HepG2 (cell line): ENCODE data around the gene NCBP2. TPM values are rescaled to one million over a fixed set of nuclear protein-coding genes. Genes with fewer than 3 reads are reported as not detected.

Experiments
- CHCHD3 ChIP-seq: sonication (generic); formaldehyde crosslinking; IDR thresholded peaks from 2 replicates; pipeline ENCODE4 v1.8.0; 2022; ENCODE audit warnings: mild to moderate bottlenecking, missing genetic modification reagents, moderate library complexity
- DPF2 ChIP-seq: sonication (generic); formaldehyde crosslinking; IDR thresholded peaks from 2 replicates; pipeline ENCODE4 v1.4.0; 2020; ENCODE audit warnings: mild to moderate bottlenecking, low read depth, missing genetic modification reagents, borderline replicate concordance
- ELF3 ChIP-seq: IDR thresholded peaks from 2 replicates; pipeline ENCODE4 v1.6.1; 2016; ENCODE audit warnings: missing genetic modification reagents, missing compliant biosample characterization
- FOXM1 ChIP-seq: sonication (generic); formaldehyde crosslinking; IDR thresholded peaks from 2 replicates; pipeline ENCODE4 v1.5.0; 2020; ENCODE audit warnings: missing genetic modification reagents
- HNRNPLL ChIP-seq: fragments of 200-400 bp; formaldehyde crosslinking; IDR thresholded peaks from 2 replicates; pipeline ENCODE4 v1.6.1; 2017; ENCODE audit warnings: mild to moderate bottlenecking, low read depth, low read length; ENCODE audit not compliant: poor library complexity, severe bottlenecking
- HOXD1 ChIP-seq: sonication (generic); formaldehyde crosslinking; IDR thresholded peaks from 2 replicates; pipeline ENCODE4 v1.5.0; 2020; ENCODE audit warnings: missing genetic modification reagents
- MBD4 ChIP-seq: IDR thresholded peaks from 2 replicates; pipeline ENCODE4 v1.6.1; 2012; ENCODE audit warnings: low read length, inconsistent platforms, borderline replicate concordance
- POLR2AphosphoS5 ChIP-seq: IDR thresholded peaks from 2 replicates; pipeline ENCODE4 v1.6.1; 2012; ENCODE audit warnings: low read depth, low read length
- PRMT3 ChIP-seq: sonication (generic); formaldehyde crosslinking; IDR thresholded peaks from 2 replicates; pipeline ENCODE4 v1.8.1; 2022; ENCODE audit warnings: low read depth, mild to moderate bottlenecking, moderate library complexity, missing genetic modification reagents, borderline replicate concordance
- SP5 ChIP-seq: IDR thresholded peaks from 2 replicates; pipeline ENCODE4 v1.6.1; 2016; ENCODE audit warnings: low read depth, borderline replicate concordance
- SRSF4 ChIP-seq: fragments of 200-400 bp; formaldehyde crosslinking; IDR thresholded peaks from one replicate; pipeline ENCODE4 v1.6.1; 2018; ENCODE audit warnings: mild to moderate bottlenecking, low read depth, low read length, moderate library complexity; ENCODE audit not compliant: poor library complexity, severe bottlenecking
- ZBTB38 ChIP-seq: sonication (generic); formaldehyde crosslinking; IDR thresholded peaks from 2 replicates; pipeline ENCODE4 v1.5.1; 2020; ENCODE audit warnings: mild to moderate bottlenecking, missing genetic modification reagents
- ZFP82 ChIP-seq: sonication (generic); formaldehyde crosslinking; IDR thresholded peaks from 2 replicates; pipeline ENCODE4 v1.5.1; 2020; ENCODE audit warnings: mild to moderate bottlenecking, missing genetic modification reagents, borderline replicate concordance
- ZKSCAN8 ChIP-seq: IDR thresholded peaks from 2 replicates; pipeline ENCODE4 v1.6.1; 2016; ENCODE audit warnings: borderline replicate concordance, missing genetic modification reagents, missing compliant biosample characterization
- ZNF619 ChIP-seq: sonication (generic); formaldehyde crosslinking; IDR thresholded peaks from 2 replicates; pipeline ENCODE4 v1.4.0; 2020; ENCODE audit warnings: mild to moderate bottlenecking, missing genetic modification reagents
- ZNF746 ChIP-seq: sonication (generic); formaldehyde crosslinking; IDR thresholded peaks from 2 replicates; pipeline ENCODE4 v1.8.0; 2022; ENCODE audit warnings: mild to moderate bottlenecking, missing genetic modification reagents
- ZNF879 ChIP-seq: sonication (generic); formaldehyde crosslinking; IDR thresholded peaks from 2 replicates; pipeline ENCODE4 v1.8.1; 2023; ENCODE audit warnings: missing genetic modification reagents
- polyA plus RNA-seq, 8 experiments: library from polyadenylated mRNA; depleted of rRNA in 3 of 8; stranded (reverse) in 7 of 8; unstranded in 1 of 8; fragments of >200 nt; fragmentation: Illumina TruSeq in 4 of 8; extraction: Trizol in 4 of 8; gene quantifications; 2 replicates each; pipeline versions ENCODE4 v1.2.1 to v1.2.3, GENCODE V29; 2011 to 2016; ENCODE audit warnings: low read depth in 4 of 8, missing spikeins in 1 of 8, mixed read lengths in 1 of 8; ENCODE audit not compliant: insufficient read depth in 1 of 8
- total RNA-seq, 5 experiments: library from RNA; depleted of rRNA; stranded (reverse); fragments of >200 nt; fragmentation: Illumina TruSeq; extraction: Trizol; gene quantifications; 2 replicates each; pipeline ENCODE4 v1.2.3, GENCODE V29; 2016; ENCODE audit warnings: low read depth in 1 of 5
- TF ChIP-seq, protein P1 (sequence below): sonication (generic); formaldehyde crosslinking; IDR thresholded peaks from 2 replicates; pipeline ENCODE4 v1.4.0; 2020; ENCODE audit warnings: missing genetic modification reagents, borderline replicate concordance
- TF ChIP-seq, protein P2 (sequence below): IDR thresholded peaks from 2 replicates; pipeline ENCODE4 v1.6.1; 2018; ENCODE audit warnings: missing genetic modification reagents
- TF ChIP-seq, protein P3 (sequence below): IDR thresholded peaks from 2 replicates; pipeline ENCODE4 v1.4.0; 2020; ENCODE audit warnings: mild to moderate bottlenecking, missing genetic modification reagents
- TF ChIP-seq, protein P4 (sequence below): sonication (generic); formaldehyde crosslinking; IDR thresholded peaks from 2 replicates; pipeline ENCODE4 v1.5.0; 2020; ENCODE audit warnings: mild to moderate bottlenecking, missing genetic modification reagents

Gene NCBP2
- total and polyA plus RNA-seq, 2 of the 13 experiments (the other 11 are each of a cell fraction or from before 2014, with no cell fraction given): 58.7 to 95.5 TPM

DNA sequence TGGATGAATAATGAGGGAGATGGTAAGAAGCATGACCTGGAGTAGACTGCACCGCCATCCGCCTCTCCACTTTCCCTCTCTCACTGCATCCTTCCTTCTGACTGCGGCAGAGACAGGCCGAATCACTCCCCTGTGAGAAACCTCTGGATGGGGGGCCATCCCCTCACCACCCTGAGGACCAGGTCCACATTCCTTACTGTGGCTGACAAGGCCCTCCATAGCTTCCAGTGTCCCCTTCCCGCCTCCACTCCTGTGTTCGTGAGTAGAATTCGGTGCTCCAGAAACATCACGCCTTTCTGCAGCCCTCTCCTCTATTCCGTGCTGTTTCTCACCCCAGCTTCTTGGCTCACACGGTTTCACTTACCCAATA, 23.5 kb upstream of the NCBP2 start (continued):
- peak; percentile 6; the same call in 1 of the 2 replicates for TF ChIP-seq POLR2AphosphoS5
- no peak for TF ChIP-seq CHCHD3 (CRISPR knock-in tag)
- TF ChIP-seq DPF2 (CRISPR knock-in tag): no peak
- TF ChIP-seq PRMT3 (CRISPR knock-in tag): peak; percentile 52; the same call in 1 of the 2 replicates
- TF ChIP-seq ZFP82 (CRISPR knock-in tag): 0 out of 2 replicates have a peak, but pooled peaks have one; percentile 41
- TF ChIP-seq ZNF619: no peak
- no peak for TF ChIP-seq ZNF746 (CRISPR knock-in tag)
- no peak for TF ChIP-seq SP5
- no peak for TF ChIP-seq ZNF879 (CRISPR knock-in tag)
- no peak for TF ChIP-seq MBD4
- peak; percentile 96 for TF ChIP-seq ZBTB38 (CRISPR knock-in tag)
- TF ChIP-seq, protein P1, sequence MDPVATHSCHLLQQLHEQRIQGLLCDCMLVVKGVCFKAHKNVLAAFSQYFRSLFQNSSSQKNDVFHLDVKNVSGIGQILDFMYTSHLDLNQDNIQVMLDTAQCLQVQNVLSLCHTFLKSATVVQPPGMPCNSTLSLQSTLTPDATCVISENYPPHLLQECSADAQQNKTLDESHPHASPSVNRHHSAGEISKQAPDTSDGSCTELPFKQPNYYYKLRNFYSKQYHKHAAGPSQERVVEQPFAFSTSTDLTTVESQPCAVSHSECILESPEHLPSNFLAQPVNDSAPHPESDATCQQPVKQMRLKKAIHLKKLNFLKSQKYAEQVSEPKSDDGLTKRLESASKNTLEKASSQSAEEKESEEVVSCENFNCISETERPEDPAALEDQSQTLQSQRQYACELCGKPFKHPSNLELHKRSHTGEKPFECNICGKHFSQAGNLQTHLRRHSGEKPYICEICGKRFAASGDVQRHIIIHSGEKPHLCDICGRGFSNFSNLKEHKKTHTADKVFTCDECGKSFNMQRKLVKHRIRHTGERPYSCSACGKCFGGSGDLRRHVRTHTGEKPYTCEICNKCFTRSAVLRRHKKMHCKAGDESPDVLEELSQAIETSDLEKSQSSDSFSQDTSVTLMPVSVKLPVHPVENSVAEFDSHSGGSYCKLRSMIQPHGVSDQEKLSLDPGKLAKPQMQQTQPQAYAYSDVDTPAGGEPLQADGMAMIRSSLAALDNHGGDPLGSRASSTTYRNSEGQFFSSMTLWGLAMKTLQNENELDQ (CRISPR knock-in tag): no peak
- TF ChIP-seq, protein P2, sequence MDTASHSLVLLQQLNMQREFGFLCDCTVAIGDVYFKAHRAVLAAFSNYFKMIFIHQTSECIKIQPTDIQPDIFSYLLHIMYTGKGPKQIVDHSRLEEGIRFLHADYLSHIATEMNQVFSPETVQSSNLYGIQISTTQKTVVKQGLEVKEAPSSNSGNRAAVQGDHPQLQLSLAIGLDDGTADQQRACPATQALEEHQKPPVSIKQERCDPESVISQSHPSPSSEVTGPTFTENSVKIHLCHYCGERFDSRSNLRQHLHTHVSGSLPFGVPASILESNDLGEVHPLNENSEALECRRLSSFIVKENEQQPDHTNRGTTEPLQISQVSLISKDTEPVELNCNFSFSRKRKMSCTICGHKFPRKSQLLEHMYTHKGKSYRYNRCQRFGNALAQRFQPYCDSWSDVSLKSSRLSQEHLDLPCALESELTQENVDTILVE (CRISPR knock-in tag): no peak
- TF ChIP-seq ELF3 (CRISPR knock-in tag): 0 out of 2 replicates have a peak, but pooled peaks have one; percentile 12
- TF ChIP-seq ZKSCAN8: no peak
- TF ChIP-seq, protein P3, sequence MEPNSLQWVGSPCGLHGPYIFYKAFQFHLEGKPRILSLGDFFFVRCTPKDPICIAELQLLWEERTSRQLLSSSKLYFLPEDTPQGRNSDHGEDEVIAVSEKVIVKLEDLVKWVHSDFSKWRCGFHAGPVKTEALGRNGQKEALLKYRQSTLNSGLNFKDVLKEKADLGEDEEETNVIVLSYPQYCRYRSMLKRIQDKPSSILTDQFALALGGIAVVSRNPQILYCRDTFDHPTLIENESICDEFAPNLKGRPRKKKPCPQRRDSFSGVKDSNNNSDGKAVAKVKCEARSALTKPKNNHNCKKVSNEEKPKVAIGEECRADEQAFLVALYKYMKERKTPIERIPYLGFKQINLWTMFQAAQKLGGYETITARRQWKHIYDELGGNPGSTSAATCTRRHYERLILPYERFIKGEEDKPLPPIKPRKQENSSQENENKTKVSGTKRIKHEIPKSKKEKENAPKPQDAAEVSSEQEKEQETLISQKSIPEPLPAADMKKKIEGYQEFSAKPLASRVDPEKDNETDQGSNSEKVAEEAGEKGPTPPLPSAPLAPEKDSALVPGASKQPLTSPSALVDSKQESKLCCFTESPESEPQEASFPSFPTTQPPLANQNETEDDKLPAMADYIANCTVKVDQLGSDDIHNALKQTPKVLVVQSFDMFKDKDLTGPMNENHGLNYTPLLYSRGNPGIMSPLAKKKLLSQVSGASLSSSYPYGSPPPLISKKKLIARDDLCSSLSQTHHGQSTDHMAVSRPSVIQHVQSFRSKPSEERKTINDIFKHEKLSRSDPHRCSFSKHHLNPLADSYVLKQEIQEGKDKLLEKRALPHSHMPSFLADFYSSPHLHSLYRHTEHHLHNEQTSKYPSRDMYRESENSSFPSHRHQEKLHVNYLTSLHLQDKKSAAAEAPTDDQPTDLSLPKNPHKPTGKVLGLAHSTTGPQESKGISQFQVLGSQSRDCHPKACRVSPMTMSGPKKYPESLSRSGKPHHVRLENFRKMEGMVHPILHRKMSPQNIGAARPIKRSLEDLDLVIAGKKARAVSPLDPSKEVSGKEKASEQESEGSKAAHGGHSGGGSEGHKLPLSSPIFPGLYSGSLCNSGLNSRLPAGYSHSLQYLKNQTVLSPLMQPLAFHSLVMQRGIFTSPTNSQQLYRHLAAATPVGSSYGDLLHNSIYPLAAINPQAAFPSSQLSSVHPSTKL (CRISPR knock-in tag): no peak
- no peak for TF ChIP-seq HOXD1 (CRISPR knock-in tag)
- TF ChIP-seq, protein P4, sequence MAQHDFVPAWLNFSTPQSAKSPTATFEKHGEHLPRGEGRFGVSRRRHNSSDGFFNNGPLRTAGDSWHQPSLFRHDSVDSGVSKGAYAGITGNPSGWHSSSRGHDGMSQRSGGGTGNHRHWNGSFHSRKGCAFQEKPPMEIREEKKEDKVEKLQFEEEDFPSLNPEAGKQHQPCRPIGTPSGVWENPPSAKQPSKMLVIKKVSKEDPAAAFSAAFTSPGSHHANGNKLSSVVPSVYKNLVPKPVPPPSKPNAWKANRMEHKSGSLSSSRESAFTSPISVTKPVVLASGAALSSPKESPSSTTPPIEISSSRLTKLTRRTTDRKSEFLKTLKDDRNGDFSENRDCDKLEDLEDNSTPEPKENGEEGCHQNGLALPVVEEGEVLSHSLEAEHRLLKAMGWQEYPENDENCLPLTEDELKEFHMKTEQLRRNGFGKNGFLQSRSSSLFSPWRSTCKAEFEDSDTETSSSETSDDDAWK (CRISPR knock-in tag): no peak
- TF ChIP-seq HNRNPLL: no peak
- TF ChIP-seq FOXM1 (CRISPR knock-in tag): no peak
- no peak for TF ChIP-seq SRSF4
